Renal pelvis (tissue), 4 donors: ENCODE results near the gene TEX13A. TPM values are rescaled to one million over a fixed set of nuclear protein-coding genes. Genes with fewer than 3 reads are reported as not detected.

ENCODE experiments used
- DNase-seq: peaks from one replicate; pipeline ENCODE4 v3.0.0-alpha.2; 2013
- polyA plus RNA-seq, 3 donors: library from polyadenylated mRNA; unstranded; fragments of 120-200 nt; gene quantifications; one replicate each; pipeline ENCODE4 v1.2.1, GENCODE V29; 2013; ENCODE audit not compliant: insufficient read length in 3 of 3

The TEX13A gene
- polyA plus RNA-seq, 3 donors = not detected

GRCh38 chrX:105173071-105173470 lies 47.4 kb downstream of the TEX13A start:
- DNase-seq = no peak
